ENCODE measurements around the gene AMELY. TPM values are rescaled to one million over a fixed set of nuclear protein-coding genes. Genes with fewer than 3 reads are reported as not detected.

Gene AMELY, protein sequence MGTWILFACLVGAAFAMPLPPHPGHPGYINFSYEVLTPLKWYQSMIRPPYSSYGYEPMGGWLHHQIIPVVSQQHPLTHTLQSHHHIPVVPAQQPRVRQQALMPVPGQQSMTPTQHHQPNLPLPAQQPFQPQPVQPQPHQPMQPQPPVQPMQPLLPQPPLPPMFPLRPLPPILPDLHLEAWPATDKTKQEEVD
- total RNA-seq (not detected), polyA plus RNA-seq (not detected)
- long read RNA-seq, donor 1, result 0 reads
- long read RNA-seq, donor 2, result 0 reads
- long read RNA-seq, donor 3, result 0 reads
- long read RNA-seq, donor 4, result 0 reads
- long read RNA-seq, donor 5, result 0 reads
- long read RNA-seq, donor 6, result 0 reads
- long read RNA-seq, donor 7, result 0 reads
- long read RNA-seq, donor 8, result 0 reads
- long read RNA-seq, donor 9, result 0 reads
- long read RNA-seq, donor 10, result 0 reads

DNA sequence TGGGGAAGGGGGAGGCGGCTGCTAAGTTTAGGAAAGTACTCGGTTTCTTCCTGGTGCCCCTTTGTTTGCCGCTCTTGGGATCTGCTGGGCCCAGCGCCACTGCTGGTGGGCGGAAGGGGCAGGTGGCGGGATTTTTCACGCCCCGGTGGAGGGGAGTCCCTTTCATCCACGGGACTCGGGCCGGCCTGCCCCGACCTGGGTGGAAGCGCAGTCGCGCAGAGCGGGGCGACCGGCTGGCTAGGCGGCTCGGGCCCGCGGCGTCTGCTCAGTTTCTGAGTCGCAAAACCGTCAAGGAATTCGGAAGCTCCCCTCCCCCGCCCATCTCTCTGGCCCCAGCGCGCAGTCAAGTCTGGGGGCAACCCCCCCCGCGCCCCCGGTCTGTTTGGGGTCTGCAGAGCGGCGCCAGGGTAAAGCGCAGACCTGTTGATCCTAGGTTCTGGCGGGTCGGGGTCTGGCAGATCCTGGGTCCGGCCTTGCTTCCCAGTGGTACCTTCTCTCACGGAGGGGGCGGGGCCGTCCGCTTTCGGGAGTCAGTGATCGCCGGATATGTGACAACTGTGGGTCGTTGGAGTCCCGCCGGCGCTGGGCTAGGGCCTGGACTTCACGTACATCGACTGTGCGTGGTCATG lies at the start of gene AMELY:
Gene AMELY, minus strand, starts transcription at position 500 of the 629 bp plus-strand sequence. CDS start 39,144 bp downstream, outside the sequence.
- Histone ChIP-seq H3K27me3 (peaks cover 0 to 25% (median 0%) of the 10 kb centered on the region in 3 donors), H3K9me3 (no peaks in the 10 kb centered on the region), H3K4me1 (peaks cover 0 to 11% (median 0%) of the 10 kb centered on the region in 4 donors), H3K27ac (peak within 1 kb of the TSS in 2 of 5 donors; percentile 57 to 63), H3K4me3 (peak within 1 kb of the TSS in 2 of 4 donors; percentile 48 to 55), H3K36me3 (no peaks in the 10 kb centered on the region)
- intact Hi-C loops (cut with DNase I; ENCODE audit: low total_unique reads), result no loop called here
- WGBS, 5 donors, result 0 to 2% (median 2%) methylated on average over 1 to 52 of the region's 52 CpGs; no CpG with 5 or more reads in 2 of the 5 donors
- TF ChIP-seq POLR2A (IDR thresholded peaks at IDR 0.05) (no peak), POLR2AphosphoS5 (IDR thresholded peaks at IDR 0.05) (no peak), EP300 (IDR thresholded peaks at IDR 0.05) (no peak)
- TF ChIP-seq, protein P1, sequence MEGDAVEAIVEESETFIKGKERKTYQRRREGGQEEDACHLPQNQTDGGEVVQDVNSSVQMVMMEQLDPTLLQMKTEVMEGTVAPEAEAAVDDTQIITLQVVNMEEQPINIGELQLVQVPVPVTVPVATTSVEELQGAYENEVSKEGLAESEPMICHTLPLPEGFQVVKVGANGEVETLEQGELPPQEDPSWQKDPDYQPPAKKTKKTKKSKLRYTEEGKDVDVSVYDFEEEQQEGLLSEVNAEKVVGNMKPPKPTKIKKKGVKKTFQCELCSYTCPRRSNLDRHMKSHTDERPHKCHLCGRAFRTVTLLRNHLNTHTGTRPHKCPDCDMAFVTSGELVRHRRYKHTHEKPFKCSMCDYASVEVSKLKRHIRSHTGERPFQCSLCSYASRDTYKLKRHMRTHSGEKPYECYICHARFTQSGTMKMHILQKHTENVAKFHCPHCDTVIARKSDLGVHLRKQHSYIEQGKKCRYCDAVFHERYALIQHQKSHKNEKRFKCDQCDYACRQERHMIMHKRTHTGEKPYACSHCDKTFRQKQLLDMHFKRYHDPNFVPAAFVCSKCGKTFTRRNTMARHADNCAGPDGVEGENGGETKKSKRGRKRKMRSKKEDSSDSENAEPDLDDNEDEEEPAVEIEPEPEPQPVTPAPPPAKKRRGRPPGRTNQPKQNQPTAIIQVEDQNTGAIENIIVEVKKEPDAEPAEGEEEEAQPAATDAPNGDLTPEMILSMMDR (IDR thresholded peaks at IDR 0.05), result no peak
- no peak for DNase-seq

DNA sequence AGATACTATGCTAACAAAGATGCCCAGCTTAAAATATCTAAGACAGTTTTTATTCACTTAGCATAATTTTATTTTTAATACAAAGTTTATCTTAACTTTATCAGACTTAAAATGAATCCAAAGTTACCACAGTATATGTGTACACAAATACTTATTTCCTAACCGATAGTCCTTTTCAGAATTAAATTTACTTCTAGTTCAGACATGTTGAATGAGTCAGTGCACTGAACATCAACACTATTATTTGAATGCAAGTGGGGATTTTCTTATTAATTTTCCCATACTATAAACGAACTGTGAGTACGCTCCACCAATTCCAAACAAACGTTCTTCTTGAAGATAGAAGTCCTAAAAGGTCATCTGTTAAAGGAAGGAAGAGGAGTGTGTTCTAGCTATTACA lies 38.4 kb upstream of the AMELY start:
- no peak for DNase-seq
- TF ChIP-seq EP300 (IDR thresholded peaks at IDR 0.05) (no peak), POLR2A (IDR thresholded peaks at IDR 0.05) (no peak), POLR2AphosphoS5 (IDR thresholded peaks at IDR 0.05) (no peak)
- TF ChIP-seq, protein P1 (IDR thresholded peaks at IDR 0.05), result no peak
- Histone ChIP-seq H3K4me1 (no peaks in the 10 kb centered on the region), H3K9me3 (no peaks in the 10 kb centered on the region), H3K27me3 (no peaks in the 10 kb centered on the region), H3K36me3 (no peaks in the 10 kb centered on the region), H3K27ac (no peak overlapping the region), H3K4me3 (no peak overlapping the region)
- intact Hi-C loops (cut with DNase I; ENCODE audit: low total_unique reads), result no loop called here
- 45 to 62% (median 54%) methylated on average over 4 of the region's 4 CpGs; no CpG with 5 or more reads in 2 of the 5 donors for WGBS, 5 donors

DNA sequence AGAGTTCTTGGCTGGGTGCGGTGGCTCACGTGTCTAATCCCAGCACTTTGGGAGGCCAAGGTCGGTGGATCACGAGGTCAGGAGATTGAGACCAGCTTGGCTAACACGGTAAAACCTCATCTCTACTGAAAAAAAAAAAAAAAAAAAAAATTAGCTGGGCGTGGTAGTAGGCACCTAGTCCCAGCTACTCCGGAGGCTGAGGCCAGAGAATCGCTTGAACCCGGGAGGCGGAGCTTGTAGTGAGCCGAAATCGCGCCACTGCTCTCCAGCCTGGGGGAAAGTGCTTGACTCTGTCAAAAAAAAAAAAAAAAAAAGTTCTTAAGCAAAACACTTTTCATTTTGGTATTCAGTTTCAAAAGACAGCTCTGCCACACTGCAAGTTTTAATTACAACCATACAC lies 36.8 kb upstream of the AMELY start:
- no peak for DNase-seq
- Histone ChIP-seq H3K27me3 (no peaks in the 10 kb centered on the region), H3K36me3 (no peaks in the 10 kb centered on the region), H3K27ac (no peak overlapping the region), H3K9me3 (no peaks in the 10 kb centered on the region), H3K4me1 (no peaks in the 10 kb centered on the region), H3K4me3 (no peak overlapping the region)
- TF ChIP-seq POLR2A (IDR thresholded peaks at IDR 0.05) (no peak), POLR2AphosphoS5 (IDR thresholded peaks at IDR 0.05) (no peak), EP300 (IDR thresholded peaks at IDR 0.05) (no peak)
- TF ChIP-seq, protein P1 (IDR thresholded peaks at IDR 0.05), result no peak
- WGBS, 5 donors, result 69 to 73% (median 71%) methylated on average over 9 to 13 of the region's 13 CpGs; no CpG with 5 or more reads in 2 of the 5 donors
- intact Hi-C loops (cut with DNase I; ENCODE audit: low total_unique reads), result no loop called here

DNA sequence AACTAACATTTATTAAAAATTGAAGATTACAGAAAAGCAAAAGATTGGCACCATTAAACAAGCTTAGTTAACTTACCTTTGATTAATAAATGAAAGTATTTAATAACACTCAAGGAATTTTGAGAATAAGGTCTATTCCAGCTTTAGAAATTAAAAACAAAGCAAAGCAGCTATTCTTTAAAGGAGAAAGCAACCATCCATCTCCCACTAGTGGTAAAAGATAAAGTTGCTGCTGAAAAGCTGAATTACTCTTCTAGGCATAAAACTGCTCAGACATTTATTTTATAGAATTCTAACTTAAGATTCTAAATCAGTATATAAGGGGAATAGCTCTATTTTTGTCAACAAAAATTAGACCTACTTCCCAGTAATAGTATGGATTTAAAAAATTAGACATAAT lies 36.1 kb upstream of the AMELY start:
- Histone ChIP-seq H3K27ac (no peak overlapping the region), H3K4me3 (no peak overlapping the region), H3K9me3 (no peaks in the 10 kb centered on the region), H3K27me3 (no peaks in the 10 kb centered on the region), H3K36me3 (no peaks in the 10 kb centered on the region), H3K4me1 (no peaks in the 10 kb centered on the region)
- no peak for DNase-seq
- intact Hi-C loops (cut with DNase I; ENCODE audit: low total_unique reads), result no loop called here
- TF ChIP-seq EP300 (IDR thresholded peaks at IDR 0.05) (no peak), POLR2A (IDR thresholded peaks at IDR 0.05) (no peak), POLR2AphosphoS5 (IDR thresholded peaks at IDR 0.05) (no peak)
- TF ChIP-seq, protein P1 (IDR thresholded peaks at IDR 0.05), result no peak
